Endothelial cell of umbilical vein (primary cell): ENCODE results near the gene ITPR1. TPM values are rescaled to one million over a fixed set of nuclear protein-coding genes. Genes with fewer than 3 reads are reported as not detected.

ENCODE experiments used
- BruUV-seq: library from RNA; stranded (reverse); fragments of 400-500 nt; replicated peaks from 2 replicates; lab custom pipeline; 2021; lab: Mats Ljungman, UMichigan
- CTCF ChIA-PET: fragments of 300-600, 350-600 bp; sonication (Branson Sonifier 250); formaldehyde crosslinking; loops from one replicate; lab custom pipeline; 2021; ENCODE audit warnings: antibody characterized with exemption, inconsistent platforms; lab: Charles Lee
- POLR2A ChIA-PET: fragments of 300-600, 350-600 bp; sonication (Branson Sonifier 250); formaldehyde crosslinking; loops from one replicate; lab custom pipeline; 2021; ENCODE audit warnings: antibody characterized with exemption, inconsistent platforms; lab: Charles Lee
- DNase-seq: peaks from one replicate; pipeline ENCODE4 v3.0.0-alpha.2; 2011; ENCODE audit warnings: low read depth, low spot score
- FAIRE-seq: peaks from 2 replicates; lab custom pipeline; 2011; peaks lifted over from hg19 to GRCh38; lab: Jason Lieb, UNC
- H2AFZ ChIP-seq: 2 replicates; pipeline ENCODE4 v1.6.0; 2012; ENCODE audit warnings: low read depth, low read length, control low read depth, inconsistent platforms
- H3K27ac ChIP-seq: 2 replicates; pipeline ENCODE4 v1.5.1; 2011; ENCODE audit warnings: low read depth, mild to moderate bottlenecking, control low read depth, low read length, moderate library complexity; ENCODE audit not compliant: insufficient read depth
- H3K27me3 ChIP-seq, 2 experiments: 2 replicates each; pipeline versions ENCODE4 v1.6.0 to v1.6.1; 2011; ENCODE audit warnings: low read length in 2 of 2, mixed read lengths in 1 of 2; ENCODE audit not compliant: control insufficient read depth in 2 of 2, insufficient read depth in 2 of 2
- H3K36me3 ChIP-seq, 2 experiments: 2 replicates in 1 of 2; 3 replicates in 1 of 2; pipeline ENCODE4 v1.5.1; 2011; ENCODE audit warnings: low read length in 2 of 2, mild to moderate bottlenecking in 1 of 2, moderate library complexity in 1 of 2; ENCODE audit not compliant: control insufficient read depth in 2 of 2, insufficient read depth in 2 of 2; ENCODE audit errors: extremely low read depth in 1 of 2
- H3K4me1 ChIP-seq: 3 replicates; pipeline ENCODE4 v1.5.1; 2011; ENCODE audit warnings: mild to moderate bottlenecking, low read length; ENCODE audit not compliant: control insufficient read depth, insufficient read depth; ENCODE audit errors: extremely low read depth
- H3K4me2 ChIP-seq: 2 replicates; pipeline ENCODE4 v1.6.1; 2011; ENCODE audit warnings: low read length, control low read depth, mixed read lengths; ENCODE audit not compliant: insufficient read depth
- H3K4me3 ChIP-seq, 3 experiments: fragments of 200-600 bp in 1 of 3; sonication (generic), shearing (Covaris generic) in 1 of 3; replicated peaks in 1 of 3; 2 replicates each; pipeline ENCODE4 v1.5.1; 2011 to 2016; ENCODE audit warnings: control low read depth in 3 of 3, low read length in 3 of 3, mild to moderate bottlenecking in 2 of 3, inconsistent platforms in 1 of 3, low read depth in 1 of 3, moderate library complexity in 1 of 3; ENCODE audit not compliant: insufficient read depth in 1 of 3
- H3K79me2 ChIP-seq: 2 replicates; pipeline ENCODE4 v1.6.0; 2012; ENCODE audit warnings: low read length, inconsistent platforms; ENCODE audit not compliant: control insufficient read depth, insufficient read depth
- H3K9ac ChIP-seq: replicated peaks from 2 replicates; pipeline ENCODE3; 2011; ENCODE audit warnings: low read length, control low read depth; ENCODE audit not compliant: insufficient read depth; ENCODE audit errors: extremely low read depth
- H3K9me1 ChIP-seq: replicated peaks from 3 replicates; pipeline ENCODE4 v1.6.0; 2011; ENCODE audit warnings: mild to moderate bottlenecking, low read length; ENCODE audit not compliant: control insufficient read depth, insufficient read depth; ENCODE audit errors: extremely low read depth
- H3K9me3 ChIP-seq: replicated peaks from 2 replicates; pipeline ENCODE4 v1.5.1; 2012; ENCODE audit warnings: low read length, inconsistent platforms; ENCODE audit not compliant: control insufficient read depth, insufficient read depth
- H4K20me1 ChIP-seq: replicated peaks from 2 replicates; pipeline ENCODE3; 2011; ENCODE audit warnings: mild to moderate bottlenecking, low read length; ENCODE audit not compliant: control insufficient read depth, insufficient read depth; ENCODE audit errors: extremely low read depth
- CTCF ChIP-seq, 2 donors: IDR thresholded peaks; 1 replicate in 1 of 2; 2 replicates in 1 of 2; pipeline ENCODE4 v1.5.1; 2011; ENCODE audit warnings: low read length in 2 of 2, mild to moderate bottlenecking in 2 of 2, moderate library complexity in 2 of 2, control low read depth in 1 of 2, inconsistent platforms in 1 of 2, low read depth in 1 of 2; ENCODE audit not compliant: insufficient read depth in 1 of 2; ENCODE audit errors: extremely low read depth in 1 of 2
- EZH2 ChIP-seq: IDR thresholded peaks from 2 replicates; pipeline ENCODE4 v1.6.1; 2012; ENCODE audit warnings: borderline replicate concordance, low read depth, mild to moderate bottlenecking, moderate library complexity, low read length, inconsistent platforms; ENCODE audit not compliant: severe bottlenecking
- FOS ChIP-seq: IDR thresholded peaks from 2 replicates; pipeline ENCODE4 v1.6.1; 2011; ENCODE audit warnings: mild to moderate bottlenecking, low read length, moderate library complexity, borderline replicate concordance; ENCODE audit not compliant: insufficient read depth
- GATA2 ChIP-seq: IDR thresholded peaks from 2 replicates; pipeline ENCODE4 v1.7.0; 2011; ENCODE audit warnings: low read depth, mild to moderate bottlenecking, moderate library complexity, mixed read lengths, low read length; ENCODE audit not compliant: insufficient read length, insufficient read depth
- JUN ChIP-seq: IDR thresholded peaks from 2 replicates; pipeline ENCODE4 v1.6.1; 2011; ENCODE audit warnings: borderline replicate concordance, low read depth; ENCODE audit not compliant: insufficient read length, insufficient read depth
- MAX ChIP-seq: IDR thresholded peaks from 2 replicates; pipeline ENCODE4 v1.6.1; 2011; ENCODE audit not compliant: insufficient read depth, insufficient read length
- MYC ChIP-seq: IDR thresholded peaks from one replicate; pipeline ENCODE4 v1.6.1; 2011; ENCODE audit warnings: mild to moderate bottlenecking, low read depth, low read length
- POLR2A ChIP-seq: IDR thresholded peaks from 2 replicates; pipeline ENCODE4 v1.6.1; 2012; ENCODE audit warnings: low read depth, mild to moderate bottlenecking, control low read depth, low read length
- POLR2AphosphoS5 ChIP-seq: IDR thresholded peaks from 2 replicates; pipeline ENCODE4 v1.6.1; 2012; ENCODE audit warnings: low read depth, mild to moderate bottlenecking, control low read depth, low read length, moderate library complexity; ENCODE audit not compliant: insufficient read depth
- dilution Hi-C: fragments of 300-500 bp; cut with MboI; formaldehyde crosslinking; loops from one replicate; pipeline ENCODE4 v1.15.0; 2019; ENCODE audit warnings: low sequenced_read_pairs; ENCODE audit not compliant: extremely low pct_ligation_motif_present
- intact Hi-C: fragments of 100-400 bp; cut with micrococcal nuclease; formaldehyde crosslinking; loops from one replicate; pipeline ENCODE4 v1.10.0; 2022
- polyA plus RNA-seq, 4 experiments: library from polyadenylated mRNA; depleted of rRNA in 3 of 4; stranded (reverse) in 3 of 4; unstranded in 1 of 4; fragments of >200 nt; gene quantifications; 2 replicates each; pipeline versions ENCODE4 v1.2.1 to v1.2.3, GENCODE V29; 2011 to 2012; ENCODE audit warnings: missing spikeins in 1 of 4
- total RNA-seq: library from RNA; stranded (reverse); gene quantifications from 2 replicates; pipeline ENCODE4 v1.2.3, GENCODE V29; 2021

ITPR1 gene
- total and polyA plus RNA-seq, 2 donors (not counting 3 experiments of a cell fraction or from before 2014, with no cell fraction given): 5.1 to 16.1 TPM

- Histone ChIP-seq H3K4me3 (no peak overlapping the region), H3K27ac (no peak overlapping the region), H3K4me1 (peaks cover 18% of the 10 kb centered on the region), H3K79me2 (no peaks in the 10 kb centered on the region), H3K9me1 (no peaks in the 10 kb centered on the region), H4K20me1 (no peaks in the 10 kb centered on the region), H3K9me3 (no peaks in the 10 kb centered on the region), H3K9ac (no peak overlapping the region), H3K4me2 (no peak overlapping the region), H3K27me3 (no peaks in the 10 kb centered on the region), H3K36me3 (no peaks in the 10 kb centered on the region), H2AFZ (no peak overlapping the region)
- intact Hi-C loops: loop anchor here (10.0 kb wide), 1 partner anchor 1323 kb away; the partner anchor contains the start of gene CRBN
- TF ChIP-seq GATA2: no peak
- no peak for TF ChIP-seq JUN
- TF ChIP-seq MAX: no peak
- TF ChIP-seq FOS: no peak
- TF ChIP-seq MYC: no peak
- no peak for TF ChIP-seq EZH2
- no peak for TF ChIP-seq POLR2A
- TF ChIP-seq CTCF (IDR thresholded peaks at IDR 0.05; ENCODE audit: extremely low read depth in 1 of 2, insufficient read depth in 1 of 2, low read depth in 1 of 2, low read length in 2 of 2): no peak
- no peak for TF ChIP-seq POLR2AphosphoS5
- no TSS peak for BruUV-seq
- CTCF ChIA-PET: no interaction called here
- no peak for DNase-seq
- dilution Hi-C loops: no loop called here
- no peak for FAIRE-seq
- POLR2A ChIA-PET: no interaction called here
Measured at GRCh38 chr3:4497843-4498324, 4.7 kb downstream of the ITPR1 start.
